OCI-LY3 (cell line): ENCODE results near the gene TOP1.

ENCODE experiments used
- EZH2phosphoT487 ChIP-seq: fragments of 200-600 bp; shearing (Covaris generic); IDR thresholded peaks from 2 replicates; pipeline ENCODE4 v1.6.1; 2018; ENCODE audit warnings: antibody characterized with exemption, mixed run types, low read depth
- TF ChIP-seq, protein P1 (sequence below): fragments of 200-600, 300-600 bp; sonication (generic); IDR thresholded peaks from 2 replicates; pipeline ENCODE4 v1.5.1; 2014; ENCODE audit warnings: antibody characterized with exemption, low read length, low read depth

DNA sequence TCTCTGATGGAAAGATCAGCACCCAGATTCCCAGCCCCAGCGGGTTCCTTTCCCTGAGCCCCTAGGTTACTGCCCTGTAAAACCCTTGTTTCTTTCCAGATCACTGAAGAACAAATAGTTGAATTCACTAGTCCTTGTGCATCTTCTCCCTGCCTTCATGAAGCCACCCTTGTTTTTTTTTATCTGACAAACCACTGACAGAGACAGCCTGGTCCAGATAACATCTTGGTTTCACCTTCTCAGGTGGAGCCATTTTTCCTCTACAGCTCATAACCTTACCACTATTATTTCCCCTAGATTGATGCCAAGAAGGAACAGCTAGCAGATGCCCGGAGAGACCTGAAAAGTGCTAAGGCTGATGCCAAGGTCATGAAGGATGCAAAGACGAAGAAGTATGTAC, 92.8 kb downstream of the TOP1 start:
- TF ChIP-seq, protein P1, sequence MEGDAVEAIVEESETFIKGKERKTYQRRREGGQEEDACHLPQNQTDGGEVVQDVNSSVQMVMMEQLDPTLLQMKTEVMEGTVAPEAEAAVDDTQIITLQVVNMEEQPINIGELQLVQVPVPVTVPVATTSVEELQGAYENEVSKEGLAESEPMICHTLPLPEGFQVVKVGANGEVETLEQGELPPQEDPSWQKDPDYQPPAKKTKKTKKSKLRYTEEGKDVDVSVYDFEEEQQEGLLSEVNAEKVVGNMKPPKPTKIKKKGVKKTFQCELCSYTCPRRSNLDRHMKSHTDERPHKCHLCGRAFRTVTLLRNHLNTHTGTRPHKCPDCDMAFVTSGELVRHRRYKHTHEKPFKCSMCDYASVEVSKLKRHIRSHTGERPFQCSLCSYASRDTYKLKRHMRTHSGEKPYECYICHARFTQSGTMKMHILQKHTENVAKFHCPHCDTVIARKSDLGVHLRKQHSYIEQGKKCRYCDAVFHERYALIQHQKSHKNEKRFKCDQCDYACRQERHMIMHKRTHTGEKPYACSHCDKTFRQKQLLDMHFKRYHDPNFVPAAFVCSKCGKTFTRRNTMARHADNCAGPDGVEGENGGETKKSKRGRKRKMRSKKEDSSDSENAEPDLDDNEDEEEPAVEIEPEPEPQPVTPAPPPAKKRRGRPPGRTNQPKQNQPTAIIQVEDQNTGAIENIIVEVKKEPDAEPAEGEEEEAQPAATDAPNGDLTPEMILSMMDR = no peak
- no peak for TF ChIP-seq EZH2phosphoT487
